ENCODE data around the gene MEIS2.

GRCh38 chr15:37093480-37094332 lies 6.6 kb downstream of the MEIS2 start:
- TF ChIP-seq POLR2AphosphoS5 (IDR thresholded peaks at IDR 0.05; ENCODE audit: low read depth, low read length), result no peak
- TF ChIP-seq, protein P1, sequence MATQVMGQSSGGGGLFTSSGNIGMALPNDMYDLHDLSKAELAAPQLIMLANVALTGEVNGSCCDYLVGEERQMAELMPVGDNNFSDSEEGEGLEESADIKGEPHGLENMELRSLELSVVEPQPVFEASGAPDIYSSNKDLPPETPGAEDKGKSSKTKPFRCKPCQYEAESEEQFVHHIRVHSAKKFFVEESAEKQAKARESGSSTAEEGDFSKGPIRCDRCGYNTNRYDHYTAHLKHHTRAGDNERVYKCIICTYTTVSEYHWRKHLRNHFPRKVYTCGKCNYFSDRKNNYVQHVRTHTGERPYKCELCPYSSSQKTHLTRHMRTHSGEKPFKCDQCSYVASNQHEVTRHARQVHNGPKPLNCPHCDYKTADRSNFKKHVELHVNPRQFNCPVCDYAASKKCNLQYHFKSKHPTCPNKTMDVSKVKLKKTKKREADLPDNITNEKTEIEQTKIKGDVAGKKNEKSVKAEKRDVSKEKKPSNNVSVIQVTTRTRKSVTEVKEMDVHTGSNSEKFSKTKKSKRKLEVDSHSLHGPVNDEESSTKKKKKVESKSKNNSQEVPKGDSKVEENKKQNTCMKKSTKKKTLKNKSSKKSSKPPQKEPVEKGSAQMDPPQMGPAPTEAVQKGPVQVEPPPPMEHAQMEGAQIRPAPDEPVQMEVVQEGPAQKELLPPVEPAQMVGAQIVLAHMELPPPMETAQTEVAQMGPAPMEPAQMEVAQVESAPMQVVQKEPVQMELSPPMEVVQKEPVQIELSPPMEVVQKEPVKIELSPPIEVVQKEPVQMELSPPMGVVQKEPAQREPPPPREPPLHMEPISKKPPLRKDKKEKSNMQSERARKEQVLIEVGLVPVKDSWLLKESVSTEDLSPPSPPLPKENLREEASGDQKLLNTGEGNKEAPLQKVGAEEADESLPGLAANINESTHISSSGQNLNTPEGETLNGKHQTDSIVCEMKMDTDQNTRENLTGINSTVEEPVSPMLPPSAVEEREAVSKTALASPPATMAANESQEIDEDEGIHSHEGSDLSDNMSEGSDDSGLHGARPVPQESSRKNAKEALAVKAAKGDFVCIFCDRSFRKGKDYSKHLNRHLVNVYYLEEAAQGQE (IDR thresholded peaks at IDR 0.05; ENCODE audit: insufficient read depth in 1 of 2, low read depth in 2 of 2, low read length in 2 of 2), result no peak
- TF ChIP-seq TAF1 (IDR thresholded peaks at IDR 0.05; ENCODE audit: borderline replicate concordance, insufficient read depth, low read length), result no peak
- TF ChIP-seq SIN3A (IDR thresholded peaks at IDR 0.05; ENCODE audit: borderline replicate concordance, insufficient read depth, low read length), result no peak
